GM12864 (cell line): ENCODE measurements around the gene KLF9.

Experiments used
- DNase-seq: peaks from one replicate; pipeline ENCODE4 v3.0.0-alpha.2; 2011; ENCODE audit warnings: low read depth
- H3K4me3 ChIP-seq: 2 replicates; pipeline ENCODE4 v1.5.1; 2011; ENCODE audit warnings: mild to moderate bottlenecking, low read depth, low read length, control low read depth
- CTCF ChIP-seq: IDR thresholded peaks from 2 replicates; pipeline ENCODE4 v1.5.1; 2011; ENCODE audit warnings: low read depth, mild to moderate bottlenecking, moderate library complexity, low read length, control low read depth, inconsistent platforms; ENCODE audit errors: missing control alignments

The KLF9 gene

GRCh38 chr9:70451765-70452164 lies 37.3 kb upstream of the KLF9 start:
- no peak for DNase-seq
- H3K4me3 ChIP-seq = no peak overlapping the region
- no peak for TF ChIP-seq CTCF

GRCh38 chr9:70450738-70451137 lies 36.3 kb upstream of the KLF9 start:
- TF ChIP-seq CTCF = no peak
- H3K4me3 ChIP-seq = no peak overlapping the region
- DNase-seq = no peak

GRCh38 chr9:70449461-70449860 lies 35.0 kb upstream of the KLF9 start:
- H3K4me3 ChIP-seq = no peak overlapping the region
- no peak for TF ChIP-seq CTCF
- DNase-seq = no peak

GRCh38 chr9:70448919-70449318 lies 34.5 kb upstream of the KLF9 start:
- no peak overlapping the region for H3K4me3 ChIP-seq
- DNase-seq = no peak
- no peak for TF ChIP-seq CTCF

GRCh38 chr9:70444904-70445303 lies 30.4 kb upstream of the KLF9 start:
- no peak for TF ChIP-seq CTCF
- H3K4me3 ChIP-seq = no peak overlapping the region
- no peak for DNase-seq

- no peak for TF ChIP-seq CTCF
- no peak for DNase-seq
- H3K4me3 ChIP-seq = no peak overlapping the region
Measured at GRCh38 chr9:70442328-70442848, 27.9 kb upstream of the KLF9 start.

- no peak for TF ChIP-seq CTCF
- DNase-seq = no peak
- H3K4me3 ChIP-seq = no peak overlapping the region
Measured at GRCh38 chr9:70441622-70442021, 27.2 kb upstream of the KLF9 start.
